Measurements from ENCODE around the gene ZNF502.

ZNF502 gene

GRCh38 chr3:44685128-44685800 is 27.2 kb upstream of the ZNF502 start:
- no peaks in the 10 kb centered on the region for H3K27me3 ChIP-seq (ENCODE audit: control insufficient read depth in 1 of 2, insufficient read depth in 2 of 2, low read length in 2 of 2)
- peak overlapping the region in 1 of 2 donors; percentile 49 for H3K9ac ChIP-seq (ENCODE audit: low read depth in 1 of 2, low read length in 2 of 2)
- no peaks in the 10 kb centered on the region for H3K4me1 ChIP-seq (ENCODE audit: control insufficient read depth in 1 of 2, insufficient read depth in 2 of 2, low read length in 2 of 2)
- H3K9me3 ChIP-seq (ENCODE audit: control insufficient read depth in 1 of 2, low read length in 2 of 2): peaks cover 6 to 24% of the 10 kb centered on the region in 2 donors
- no peak overlapping the region for H3K27ac ChIP-seq (ENCODE audit: low read depth, low read length)
- peaks cover 0 to 2% of the 10 kb centered on the region in 2 donors for H3K36me3 ChIP-seq (ENCODE audit: control insufficient read depth in 1 of 2, insufficient read depth in 2 of 2, low read length in 2 of 2)
- peak overlapping the region; percentile 73 to 77 for H3K4me3 ChIP-seq (ENCODE audit: low read depth in 1 of 2, low read length in 2 of 2)

DNA sequence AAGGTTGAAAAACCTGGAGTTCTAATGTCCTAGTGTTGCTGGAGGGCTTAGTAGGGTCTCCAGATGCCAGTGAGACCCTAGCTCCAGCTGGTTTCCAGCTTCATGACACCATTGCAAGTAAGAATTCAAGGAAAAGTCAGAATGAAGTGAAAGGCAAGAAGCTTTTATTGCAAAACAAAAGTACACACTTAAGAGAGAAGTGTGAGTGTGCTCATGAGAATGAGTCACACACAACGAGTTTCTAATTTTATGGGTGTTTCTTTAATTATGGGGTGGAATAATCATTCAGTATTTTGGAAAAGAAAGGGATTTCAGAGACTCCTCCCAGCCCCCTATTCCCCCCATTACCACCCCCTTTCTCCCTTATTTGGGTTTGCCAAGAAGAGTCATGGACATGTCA is 24.6 kb upstream of the ZNF502 start:
- Histone ChIP-seq H3K36me3 (ENCODE audit: control insufficient read depth in 1 of 2, insufficient read depth in 2 of 2, low read length in 2 of 2) (peaks cover 0 to 2% of the 10 kb centered on the region in 2 donors), H3K9me3 (ENCODE audit: control insufficient read depth in 1 of 2, low read length in 2 of 2) (peaks cover 2 to 3% of the 10 kb centered on the region in 2 donors), H3K27me3 (ENCODE audit: control insufficient read depth in 1 of 2, insufficient read depth in 2 of 2, low read length in 2 of 2) (no peaks in the 10 kb centered on the region), H3K27ac (ENCODE audit: low read depth, low read length) (no peak overlapping the region), H3K4me3 (ENCODE audit: low read depth in 1 of 2, low read length in 2 of 2) (no peak overlapping the region), H3K9ac (ENCODE audit: low read depth in 1 of 2, low read length in 2 of 2) (no peak overlapping the region), H3K4me1 (ENCODE audit: control insufficient read depth in 1 of 2, insufficient read depth in 2 of 2, low read length in 2 of 2) (no peaks in the 10 kb centered on the region)

- Histone ChIP-seq H3K9ac (ENCODE audit: low read depth in 1 of 2, low read length in 2 of 2) (no peak overlapping the region), H3K27ac (ENCODE audit: low read depth, low read length) (no peak overlapping the region), H3K4me1 (ENCODE audit: control insufficient read depth in 1 of 2, insufficient read depth in 2 of 2, low read length in 2 of 2) (no peaks in the 10 kb centered on the region), H3K27me3 (ENCODE audit: control insufficient read depth in 1 of 2, insufficient read depth in 2 of 2, low read length in 2 of 2) (no peaks in the 10 kb centered on the region), H3K36me3 (ENCODE audit: control insufficient read depth in 1 of 2, insufficient read depth in 2 of 2, low read length in 2 of 2) (peaks cover 31 to 39% of the 10 kb centered on the region in 2 donors), H3K9me3 (ENCODE audit: control insufficient read depth in 1 of 2, low read length in 2 of 2) (peaks cover 73 to 83% of the 10 kb centered on the region in 2 donors), H3K4me3 (ENCODE audit: low read depth in 1 of 2, low read length in 2 of 2) (peak overlapping the region; percentile 13 to 50)
Observed at GRCh38 chr3:44721231-44722102, 9.0 kb downstream of the ZNF502 start.

- peak overlapping the region; percentile 13 to 50 for H3K4me3 ChIP-seq (ENCODE audit: low read depth in 1 of 2, low read length in 2 of 2)
- peaks cover 31 to 39% of the 10 kb centered on the region in 2 donors for H3K36me3 ChIP-seq (ENCODE audit: control insufficient read depth in 1 of 2, insufficient read depth in 2 of 2, low read length in 2 of 2)
Observed at GRCh38 chr3:44722103-44722401, 9.6 kb downstream of the ZNF502 start.

DNA sequence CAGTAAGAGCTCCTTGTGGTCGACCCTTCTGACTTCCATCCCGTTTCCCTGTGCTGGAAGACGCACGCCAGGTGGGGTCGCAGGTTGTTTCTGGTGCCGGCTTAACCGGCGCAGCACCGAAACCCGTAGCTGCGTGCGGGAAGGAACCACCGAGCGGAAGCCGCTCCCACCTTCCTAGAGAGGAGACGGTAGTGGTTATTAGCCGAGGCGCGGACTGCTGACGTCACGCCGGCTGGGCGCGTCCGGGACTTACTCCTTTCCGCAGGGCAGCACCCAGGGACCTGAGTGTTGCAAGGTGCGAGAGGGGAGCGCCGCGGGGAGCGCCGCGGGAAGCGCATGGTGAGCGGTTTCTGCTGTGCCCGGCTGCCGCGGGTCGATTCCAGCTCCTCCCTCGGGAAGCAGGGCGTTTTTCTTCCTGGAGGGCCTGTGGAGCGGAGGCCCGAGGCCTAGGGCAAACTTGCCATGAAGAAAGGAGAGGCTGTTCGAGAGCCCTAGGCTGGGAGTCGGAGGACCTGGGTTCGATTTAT is 17.0 kb downstream of the ZNF502 start, which contains the start of gene ZNF501:
Gene ZNF501 (plus strand): TSS at position 252 of the 527 bp plus-strand sequence. CDS start 4,787 bp downstream, outside the sequence.
- peak within 1 kb of the TSS; percentile 95 to 96 for H3K4me3 ChIP-seq (ENCODE audit: low read depth in 1 of 2, low read length in 2 of 2)
- no peak within 1 kb of the TSS for H3K27ac ChIP-seq (ENCODE audit: low read depth, low read length)

More at GRCh38 chr3:44722103-44722401, 9.6 kb downstream of the ZNF502 start:
- no peak overlapping the region for H3K27ac ChIP-seq (ENCODE audit: low read depth, low read length)
- H3K27me3 ChIP-seq (ENCODE audit: control insufficient read depth in 1 of 2, insufficient read depth in 2 of 2, low read length in 2 of 2): no peaks in the 10 kb centered on the region
- H3K9me3 ChIP-seq (ENCODE audit: control insufficient read depth in 1 of 2, low read length in 2 of 2): peaks cover 75 to 78% of the 10 kb centered on the region in 2 donors
- H3K4me1 ChIP-seq (ENCODE audit: control insufficient read depth in 1 of 2, insufficient read depth in 2 of 2, low read length in 2 of 2): no peaks in the 10 kb centered on the region
- no peak overlapping the region for H3K9ac ChIP-seq (ENCODE audit: low read depth in 1 of 2, low read length in 2 of 2)

DNA sequence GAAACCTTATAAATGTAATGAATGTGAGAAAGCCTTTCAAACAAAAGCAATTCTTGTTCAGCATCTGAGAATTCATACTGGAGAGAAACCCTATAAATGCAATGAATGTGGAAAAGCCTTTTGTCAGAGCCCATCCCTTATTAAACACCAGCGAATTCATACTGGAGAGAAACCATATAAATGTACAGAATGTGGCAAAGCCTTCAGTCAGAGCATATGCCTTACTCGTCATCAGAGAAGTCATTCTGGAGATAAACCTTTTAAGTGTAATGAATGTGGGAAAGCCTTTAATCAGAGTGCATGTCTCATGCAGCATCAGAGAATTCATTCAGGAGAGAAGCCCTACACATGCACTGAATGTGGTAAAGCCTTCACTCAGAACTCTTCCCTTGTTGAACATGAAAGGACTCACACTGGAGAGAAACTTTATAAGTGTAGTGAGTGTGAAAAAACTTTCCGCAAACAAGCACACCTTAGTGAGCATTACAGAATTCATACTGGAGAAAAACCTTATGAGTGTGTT is 22.2 kb downstream of the ZNF502 start:
- H3K27ac ChIP-seq (ENCODE audit: low read depth, low read length): no peak overlapping the region
- no peaks in the 10 kb centered on the region for H3K27me3 ChIP-seq (ENCODE audit: control insufficient read depth in 1 of 2, insufficient read depth in 2 of 2, low read length in 2 of 2)
- H3K9me3 ChIP-seq (ENCODE audit: control insufficient read depth in 1 of 2, low read length in 2 of 2): peaks cover 57 to 82% of the 10 kb centered on the region in 2 donors
- peaks cover 20 to 21% of the 10 kb centered on the region in 2 donors for H3K36me3 ChIP-seq (ENCODE audit: control insufficient read depth in 1 of 2, insufficient read depth in 2 of 2, low read length in 2 of 2)
- H3K4me1 ChIP-seq (ENCODE audit: control insufficient read depth in 1 of 2, insufficient read depth in 2 of 2, low read length in 2 of 2): peaks cover 0 to 4% of the 10 kb centered on the region in 2 donors
- H3K9ac ChIP-seq (ENCODE audit: low read depth in 1 of 2, low read length in 2 of 2): no peak overlapping the region
- H3K4me3 ChIP-seq (ENCODE audit: low read depth in 1 of 2, low read length in 2 of 2): no peak overlapping the region

More for the DNA sequence above, 17.0 kb downstream of the ZNF502 start, which contains the start of gene ZNF501:
- H3K36me3 ChIP-seq (ENCODE audit: control insufficient read depth in 1 of 2, insufficient read depth in 2 of 2, low read length in 2 of 2): peaks cover 17 to 20% of the 10 kb centered on the region in 2 donors
- H3K27me3 ChIP-seq (ENCODE audit: control insufficient read depth in 1 of 2, insufficient read depth in 2 of 2, low read length in 2 of 2): no peaks in the 10 kb centered on the region
- peaks cover 0 to 4% of the 10 kb centered on the region in 2 donors for H3K4me1 ChIP-seq (ENCODE audit: control insufficient read depth in 1 of 2, insufficient read depth in 2 of 2, low read length in 2 of 2)
- peak within 1 kb of the TSS; percentile 52 to 56 for H3K9ac ChIP-seq (ENCODE audit: low read depth in 1 of 2, low read length in 2 of 2)
- H3K9me3 ChIP-seq (ENCODE audit: control insufficient read depth in 1 of 2, low read length in 2 of 2): peaks cover 51 to 69% of the 10 kb centered on the region in 2 donors

DNA sequence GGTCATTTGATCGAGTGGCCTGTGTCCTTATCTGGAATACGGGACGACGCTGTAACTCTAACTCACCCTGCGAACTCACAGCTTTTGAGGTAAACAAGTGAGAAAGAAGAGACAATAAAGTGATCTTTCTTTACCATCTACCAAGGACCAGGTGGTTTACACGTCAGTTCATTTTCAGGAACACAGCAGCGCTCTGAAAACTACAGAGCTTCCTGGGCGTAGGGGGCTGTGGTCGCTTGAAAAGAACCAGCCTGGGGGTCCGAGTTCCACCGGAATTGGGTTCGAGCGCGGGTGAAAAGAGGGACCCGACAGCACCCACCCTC is 48.6 kb downstream of the ZNF502 start:
- Histone ChIP-seq H3K27me3 (ENCODE audit: control insufficient read depth in 1 of 2, insufficient read depth in 2 of 2, low read length in 2 of 2) (no peaks in the 10 kb centered on the region), H3K9me3 (ENCODE audit: control insufficient read depth in 1 of 2, low read length in 2 of 2) (peaks cover 7 to 26% of the 10 kb centered on the region in 2 donors), H3K27ac (ENCODE audit: low read depth, low read length) (no peak overlapping the region), H3K4me3 (ENCODE audit: low read depth in 1 of 2, low read length in 2 of 2) (peak overlapping the region; percentile 97), H3K36me3 (ENCODE audit: control insufficient read depth in 1 of 2, insufficient read depth in 2 of 2, low read length in 2 of 2) (peaks cover 0 to 6% of the 10 kb centered on the region in 2 donors), H3K4me1 (ENCODE audit: control insufficient read depth in 1 of 2, insufficient read depth in 2 of 2, low read length in 2 of 2) (peaks cover 7 to 10% of the 10 kb centered on the region in 2 donors), H3K9ac (ENCODE audit: low read depth in 1 of 2, low read length in 2 of 2) (peak overlapping the region; percentile 88 to 92)

GRCh38 chr3:44761424-44762169 is 49.1 kb downstream of the ZNF502 start, which contains the start of the genes KIAA1143 and KIF15:
Gene KIAA1143, minus strand, starts transcription at chr3:44761619. Its CDS starts 17 bp downstream, at chr3:44761602.
Gene KIF15, plus strand, starts transcription at chr3:44761794. Its CDS starts 72 bp downstream, at chr3:44761866.
- Histone ChIP-seq H3K4me1 (ENCODE audit: control insufficient read depth in 1 of 2, insufficient read depth in 2 of 2, low read length in 2 of 2) (peaks cover 7 to 10% of the 10 kb centered on the region in 2 donors), H3K4me3 (ENCODE audit: low read depth in 1 of 2, low read length in 2 of 2) (peak within 1 kb of the TSS; percentile 97), H3K9me3 (ENCODE audit: control insufficient read depth in 1 of 2, low read length in 2 of 2) (peaks cover 10 to 26% of the 10 kb centered on the region in 2 donors), H3K27me3 (ENCODE audit: control insufficient read depth in 1 of 2, insufficient read depth in 2 of 2, low read length in 2 of 2) (no peaks in the 10 kb centered on the region), H3K27ac (ENCODE audit: low read depth, low read length) (no peak within 1 kb of the TSS), H3K36me3 (ENCODE audit: control insufficient read depth in 1 of 2, insufficient read depth in 2 of 2, low read length in 2 of 2) (peaks cover 0 to 6% of the 10 kb centered on the region in 2 donors), H3K9ac (ENCODE audit: low read depth in 1 of 2, low read length in 2 of 2) (peak within 1 kb of the TSS; percentile 88 to 92)

DNA sequence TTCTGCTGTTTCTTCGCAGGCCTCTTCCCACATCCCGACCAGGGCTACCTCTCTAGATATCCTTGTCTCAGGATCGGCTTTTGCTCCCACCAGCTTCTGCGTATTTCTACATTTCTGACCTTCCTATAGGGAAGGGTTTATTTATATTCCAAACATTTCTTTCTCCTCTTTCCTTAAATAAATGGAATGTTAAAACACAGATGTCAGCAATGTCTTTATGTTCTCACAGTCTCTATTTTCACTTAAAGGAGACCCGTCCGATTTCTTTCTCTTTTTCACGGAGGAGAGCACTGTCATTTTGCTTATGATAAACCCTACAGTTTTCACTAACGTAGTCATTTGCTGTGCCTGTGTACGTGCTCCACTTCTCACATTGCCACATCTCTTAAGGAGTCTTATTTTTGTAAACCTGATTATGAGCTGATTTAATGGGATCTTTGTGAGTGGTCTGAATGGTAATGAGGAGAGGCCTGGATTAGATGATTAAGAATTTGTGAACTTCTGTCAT is 49.8 kb downstream of the ZNF502 start:
- Histone ChIP-seq H3K4me1 (ENCODE audit: control insufficient read depth in 1 of 2, insufficient read depth in 2 of 2, low read length in 2 of 2) (peaks cover 7 to 10% of the 10 kb centered on the region in 2 donors), H3K4me3 (ENCODE audit: low read depth in 1 of 2, low read length in 2 of 2) (peak overlapping the region; percentile 97), H3K27ac (ENCODE audit: low read depth, low read length) (no peak overlapping the region), H3K9ac (ENCODE audit: low read depth in 1 of 2, low read length in 2 of 2) (peak overlapping the region; percentile 70 to 92), H3K9me3 (ENCODE audit: control insufficient read depth in 1 of 2, low read length in 2 of 2) (peaks cover 9 to 20% of the 10 kb centered on the region in 2 donors), H3K36me3 (ENCODE audit: control insufficient read depth in 1 of 2, insufficient read depth in 2 of 2, low read length in 2 of 2) (peaks cover 0 to 6% of the 10 kb centered on the region in 2 donors), H3K27me3 (ENCODE audit: control insufficient read depth in 1 of 2, insufficient read depth in 2 of 2, low read length in 2 of 2) (no peaks in the 10 kb centered on the region)

Data from duodenal mucosa (tissue), 2 donors.